ENCODE data around the gene POM121C.
"Not testable (repeated sequence)": the region's sequence is repeated elsewhere in the genome, so short reads cannot be mapped to it uniquely, and the experiment has no call there.

DNA sequence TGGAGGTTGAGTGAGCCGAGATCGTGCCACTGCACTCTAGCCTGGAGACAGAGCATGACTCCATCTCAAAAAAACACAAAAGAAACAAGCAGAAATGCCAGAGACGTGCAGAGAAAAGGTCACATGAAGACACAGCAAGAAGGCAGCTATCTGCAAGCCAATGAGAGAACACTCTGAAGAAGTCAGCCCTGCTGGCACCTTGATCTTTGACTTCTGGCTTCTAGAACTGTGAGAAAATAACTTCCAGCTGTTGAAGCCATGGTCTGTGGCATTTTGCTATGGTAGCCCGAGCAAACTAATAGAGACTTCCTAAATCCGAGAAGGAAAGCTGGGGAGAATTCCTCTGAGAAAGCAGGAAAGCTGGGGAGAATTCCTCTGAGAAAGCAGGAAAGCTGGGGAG is 36.2 kb downstream of the POM121C start:
- TF ChIP-seq CTCF (IDR thresholded peaks at IDR 0.05); EP300 (IDR thresholded peaks at IDR 0.05); HOXB13 (CRISPR knock-in tag; IDR thresholded peaks at IDR 0.05; ENCODE audit: low read depth); POLR2A (IDR thresholded peaks at IDR 0.05; ENCODE audit: low read length); CHD2 (IDR thresholded peaks at IDR 0.05; ENCODE audit: low read length, partially characterized antibody); RAD21 (conservative IDR thresholded peaks at IDR 0.05 in 1 of 2, IDR thresholded peaks at IDR 0.05 in 1 of 2); NPAS2 (CRISPR knock-in tag; IDR thresholded peaks at IDR 0.05; ENCODE audit: borderline replicate concordance); SMC3 (IDR thresholded peaks at IDR 0.05); USF2 (IDR thresholded peaks at IDR 0.05): not testable (repeated sequence)
- TF ChIP-seq, protein P1, sequence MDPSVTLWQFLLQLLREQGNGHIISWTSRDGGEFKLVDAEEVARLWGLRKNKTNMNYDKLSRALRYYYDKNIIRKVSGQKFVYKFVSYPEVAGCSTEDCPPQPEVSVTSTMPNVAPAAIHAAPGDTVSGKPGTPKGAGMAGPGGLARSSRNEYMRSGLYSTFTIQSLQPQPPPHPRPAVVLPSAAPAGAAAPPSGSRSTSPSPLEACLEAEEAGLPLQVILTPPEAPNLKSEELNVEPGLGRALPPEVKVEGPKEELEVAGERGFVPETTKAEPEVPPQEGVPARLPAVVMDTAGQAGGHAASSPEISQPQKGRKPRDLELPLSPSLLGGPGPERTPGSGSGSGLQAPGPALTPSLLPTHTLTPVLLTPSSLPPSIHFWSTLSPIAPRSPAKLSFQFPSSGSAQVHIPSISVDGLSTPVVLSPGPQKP (IDR thresholded peaks at IDR 0.05; ENCODE audit: low read depth, low read length), result not testable (repeated sequence)
- TF ChIP-seq, protein P2, sequence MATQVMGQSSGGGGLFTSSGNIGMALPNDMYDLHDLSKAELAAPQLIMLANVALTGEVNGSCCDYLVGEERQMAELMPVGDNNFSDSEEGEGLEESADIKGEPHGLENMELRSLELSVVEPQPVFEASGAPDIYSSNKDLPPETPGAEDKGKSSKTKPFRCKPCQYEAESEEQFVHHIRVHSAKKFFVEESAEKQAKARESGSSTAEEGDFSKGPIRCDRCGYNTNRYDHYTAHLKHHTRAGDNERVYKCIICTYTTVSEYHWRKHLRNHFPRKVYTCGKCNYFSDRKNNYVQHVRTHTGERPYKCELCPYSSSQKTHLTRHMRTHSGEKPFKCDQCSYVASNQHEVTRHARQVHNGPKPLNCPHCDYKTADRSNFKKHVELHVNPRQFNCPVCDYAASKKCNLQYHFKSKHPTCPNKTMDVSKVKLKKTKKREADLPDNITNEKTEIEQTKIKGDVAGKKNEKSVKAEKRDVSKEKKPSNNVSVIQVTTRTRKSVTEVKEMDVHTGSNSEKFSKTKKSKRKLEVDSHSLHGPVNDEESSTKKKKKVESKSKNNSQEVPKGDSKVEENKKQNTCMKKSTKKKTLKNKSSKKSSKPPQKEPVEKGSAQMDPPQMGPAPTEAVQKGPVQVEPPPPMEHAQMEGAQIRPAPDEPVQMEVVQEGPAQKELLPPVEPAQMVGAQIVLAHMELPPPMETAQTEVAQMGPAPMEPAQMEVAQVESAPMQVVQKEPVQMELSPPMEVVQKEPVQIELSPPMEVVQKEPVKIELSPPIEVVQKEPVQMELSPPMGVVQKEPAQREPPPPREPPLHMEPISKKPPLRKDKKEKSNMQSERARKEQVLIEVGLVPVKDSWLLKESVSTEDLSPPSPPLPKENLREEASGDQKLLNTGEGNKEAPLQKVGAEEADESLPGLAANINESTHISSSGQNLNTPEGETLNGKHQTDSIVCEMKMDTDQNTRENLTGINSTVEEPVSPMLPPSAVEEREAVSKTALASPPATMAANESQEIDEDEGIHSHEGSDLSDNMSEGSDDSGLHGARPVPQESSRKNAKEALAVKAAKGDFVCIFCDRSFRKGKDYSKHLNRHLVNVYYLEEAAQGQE (IDR thresholded peaks at IDR 0.05), result not testable (repeated sequence)
